Adrenal gland (tissue), 12 donors: ENCODE measurements around the gene PEX10. TPM values are rescaled to one million over a fixed set of nuclear protein-coding genes. Genes with fewer than 3 reads are reported as not detected.

Experiments
- DNase-seq, 7 donors: peaks; one replicate each; pipeline ENCODE4 v3.0.0-alpha.2; 2019 to 2020
- H3K27ac ChIP-seq, 5 donors: fragments of 200-600 bp; sonication (generic) in 4 of 5; 1 replicate in 3 of 5; 2 replicates in 2 of 5; pipeline versions ENCODE4 v1.5.1 to v1.8.0; 2016 to 2020; ENCODE audit warnings: mild to moderate bottlenecking in 1 of 5
- H3K27me3 ChIP-seq: fragments of 200-600 bp; 2 replicates; pipeline ENCODE4 v1.8.0; 2021
- H3K36me3 ChIP-seq, 2 donors: fragments of 200-600 bp; replicated peaks in 1 of 2; 1 replicate in 1 of 2; 2 replicates in 1 of 2; pipeline versions ENCODE4 v1.5.1 to v1.8.0; 2018 to 2022
- H3K4me1 ChIP-seq, 2 donors: fragments of 200-600 bp; replicated peaks in 1 of 2; 1 replicate in 1 of 2; 2 replicates in 1 of 2; pipeline versions ENCODE4 v1.5.1 to v1.8.0; 2018 to 2021
- H3K4me3 ChIP-seq, 4 donors: fragments of 200-600 bp; sonication (generic) in 3 of 4; one replicate each; pipeline ENCODE4 v1.5.1; 2016 to 2018
- H3K9me3 ChIP-seq, 3 donors: fragments of 200-600 bp; sonication (generic) in 1 of 3; replicated peaks in 1 of 3; 1 replicate in 2 of 3; 2 replicates in 1 of 3; pipeline versions ENCODE4 v1.5.1 to v1.8.0; 2016 to 2021
- CTCF ChIP-seq, 6 experiments: fragments of 450-650 bp in 4 of 6; fragments of 200-600 bp in 2 of 6; sonication (generic) in 1 of 6; IDR thresholded peaks; 1 replicate in 5 of 6; 2 replicates in 1 of 6; pipeline versions ENCODE4 v1.5.1 to v1.8.0; 2016 to 2021; ENCODE audit warnings: antibody characterized with exemption in 6 of 6, mild to moderate bottlenecking in 2 of 6, moderate library complexity in 1 of 6
- POLR2A ChIP-seq, 2 donors: fragments of 450-650 bp; IDR thresholded peaks; one replicate each; pipeline ENCODE4 v1.6.1; 2017; ENCODE audit warnings: antibody characterized with exemption in 2 of 2, mild to moderate bottlenecking in 2 of 2, moderate library complexity in 1 of 2
- WGBS, 4 donors: extraction: QIAGEN DNeasy Blood & Tissue Kit in 2 of 4; methylation state at CpG; one replicate each; pipeline versions ENCODE4 v1.1.5 to v1.1.7; 2013 to 2017; 5-methylcytosine and 5-hydroxymethylcytosine counted together
- intact Hi-C, 2 donors: fragments of 100-400 bp; cut with DNase I; formaldehyde crosslinking; loops; one replicate each; pipeline versions ENCODE4 v1.14.1 to v1.15.0; 2022 to 2023
- polyA plus RNA-seq, 3 donors: library from polyadenylated mRNA; stranded (reverse); fragments of 200-250 nt in 2 of 3; fragments of 350-450 nt in 1 of 3; fragmentation: Illumina TruSeq in 1 of 3; extraction: RNeasy Lipid Tissue Mini Kit (QIAGEN cat#74804) in 1 of 3; gene quantifications; one replicate each; pipeline ENCODE4 v1.2.3, GENCODE V29; 2013 to 2014
- total RNA-seq, 9 donors: library from RNA; depleted of rRNA in 4 of 9; stranded (reverse); fragments of >200 nt in 4 of 9; fragments of 120-200 nt in 1 of 9; fragmentation: NEBNext Ultra II Directional in 1 of 9; extraction: Animal tissue kit (Norgen Biotek cat#: 25700) in 1 of 9; gene quantifications; one replicate each; pipeline versions ENCODE4 v1.1.0 to v1.2.4, GENCODE V29; 2013 to 2023
- donor health status: healthy with polysubstance abuse.
- donor health status: Bipolar disorder and iron deficiency.
- donor health status: DM: yes; HTN: yes; CAD: no.
- donor health status: DM: no; HTN: no; CAD: no.
- donor health status: DM: no; HTN: no; CAD: no.
- donor health status: DM: yes; HTN: yes; CAD: no.

PEX10 gene
- total and polyA plus RNA-seq, 12 donors, result 25.3 to 81.5 (median 44.7) TPM

GRCh38 chr1:2446394-2446793 is 34.0 kb upstream of the PEX10 start:
- H3K4me3 ChIP-seq, result no peak overlapping the region
- no peak overlapping the region for H3K27ac ChIP-seq
- DNase-seq, result no peak
- no peaks in the 10 kb centered on the region for H3K36me3 ChIP-seq
- WGBS, 4 donors, result 20 to 40% (median 26%) methylated on average over 1 to 13 of the region's 13 CpGs
- H3K27me3 ChIP-seq, result peaks cover 37% of the 10 kb centered on the region
- no peak for TF ChIP-seq POLR2A (IDR thresholded peaks at IDR 0.05)
- no peak for TF ChIP-seq CTCF (IDR thresholded peaks at IDR 0.05)
- H3K4me1 ChIP-seq, result no peaks in the 10 kb centered on the region
- H3K9me3 ChIP-seq, result no peaks in the 10 kb centered on the region
- intact Hi-C loops, result no loop called here

GRCh38 chr1:2445823-2446215 is 33.5 kb upstream of the PEX10 start:
- intact Hi-C loops, result no loop called here
- Histone ChIP-seq H3K9me3 (no peaks in the 10 kb centered on the region), H3K36me3 (no peaks in the 10 kb centered on the region), H3K27ac (no peak overlapping the region), H3K4me1 (no peaks in the 10 kb centered on the region), H3K4me3 (no peak overlapping the region), H3K27me3 (peaks cover 37% of the 10 kb centered on the region)
- 61 to 83% (median 64%) methylated on average over 8 to 15 of the region's 15 CpGs; no CpG with 5 or more reads in 1 of the 4 donors for WGBS, 4 donors
- TF ChIP-seq CTCF (IDR thresholded peaks at IDR 0.05) (no peak), POLR2A (IDR thresholded peaks at IDR 0.05) (no peak)
- DNase-seq, result no peak

- no peaks in the 10 kb centered on the region for H3K9me3 ChIP-seq
- H3K4me3 ChIP-seq, result no peak overlapping the region
- H3K4me1 ChIP-seq, result no peaks in the 10 kb centered on the region
- intact Hi-C loops, result no loop called here
- peaks cover 37% of the 10 kb centered on the region for H3K27me3 ChIP-seq
- H3K36me3 ChIP-seq, result no peaks in the 10 kb centered on the region
- no peak overlapping the region for H3K27ac ChIP-seq
- WGBS, 4 donors, result 53 to 63% (median 60%) methylated on average over 12 to 16 of the region's 16 CpGs
- TF ChIP-seq POLR2A (IDR thresholded peaks at IDR 0.05) (no peak), CTCF (IDR thresholded peaks at IDR 0.05) (no peak)
- DNase-seq, result no peak
Measured at GRCh38 chr1:2445162-2445822, 32.9 kb upstream of the PEX10 start.

- no peaks in the 10 kb centered on the region for H3K36me3 ChIP-seq
- H3K4me1 ChIP-seq, result no peaks in the 10 kb centered on the region
- no peak for TF ChIP-seq POLR2A (IDR thresholded peaks at IDR 0.05)
- no peak for TF ChIP-seq CTCF (IDR thresholded peaks at IDR 0.05)
- no peaks in the 10 kb centered on the region for H3K9me3 ChIP-seq
- H3K27me3 ChIP-seq, result peaks cover 41% of the 10 kb centered on the region
- H3K27ac ChIP-seq, result no peak overlapping the region
- 7 to 42% (median 33%) methylated on average over 11 to 27 of the region's 27 CpGs for WGBS, 4 donors
- H3K4me3 ChIP-seq, result no peak overlapping the region
- DNase-seq, result no peak
- intact Hi-C loops, result no loop called here
Measured at GRCh38 chr1:2444138-2444591, 31.8 kb upstream of the PEX10 start.
